Neutrophil (primary cell): ENCODE results near the gene GTF2A1L.

Source experiments
- H3K27ac ChIP-seq: fragments of 200-600 bp; sonication (generic); 2 replicates; pipeline ENCODE4 v1.5.1; 2016; ENCODE audit warnings: mild to moderate bottlenecking, moderate library complexity
- H3K27me3 ChIP-seq: fragments of 200-600 bp; sonication (generic); 2 replicates; pipeline ENCODE4 v1.6.0; 2016; ENCODE audit warnings: mild to moderate bottlenecking
- H3K36me3 ChIP-seq: fragments of 200-600 bp; sonication (generic); 2 replicates; pipeline ENCODE4 v1.5.1; 2017
- H3K4me1 ChIP-seq, 2 experiments: fragments of 200-600 bp in 1 of 2; sonication (generic) in 1 of 2; 1 replicate in 1 of 2; 2 replicates in 1 of 2; pipeline versions ENCODE4 v1.5.1 to v1.6.1; 2013 to 2016; ENCODE audit warnings: low read depth in 1 of 2, low read length in 1 of 2, mild to moderate bottlenecking in 1 of 2, moderate library complexity in 1 of 2; ENCODE audit not compliant: control insufficient read depth in 1 of 2, insufficient read depth in 1 of 2
- H3K4me3 ChIP-seq, 2 experiments: fragments of 200-600 bp in 1 of 2; sonication (generic) in 1 of 2; 1 replicate in 1 of 2; 2 replicates in 1 of 2; pipeline ENCODE4 v1.5.1; 2013 to 2016; ENCODE audit warnings: low read depth in 1 of 2, low read length in 1 of 2, mild to moderate bottlenecking in 1 of 2, moderate library complexity in 1 of 2
- H3K9me3 ChIP-seq: fragments of 200-600 bp; sonication (generic); 2 replicates; pipeline ENCODE4 v1.5.1; 2016
- TF ChIP-seq, protein P1 (sequence below): fragments of 200-600 bp; sonication (generic); IDR thresholded peaks from 2 replicates; pipeline ENCODE4 v1.5.1; 2016; ENCODE audit warnings: antibody characterized with exemption

The GTF2A1L gene

DNA sequence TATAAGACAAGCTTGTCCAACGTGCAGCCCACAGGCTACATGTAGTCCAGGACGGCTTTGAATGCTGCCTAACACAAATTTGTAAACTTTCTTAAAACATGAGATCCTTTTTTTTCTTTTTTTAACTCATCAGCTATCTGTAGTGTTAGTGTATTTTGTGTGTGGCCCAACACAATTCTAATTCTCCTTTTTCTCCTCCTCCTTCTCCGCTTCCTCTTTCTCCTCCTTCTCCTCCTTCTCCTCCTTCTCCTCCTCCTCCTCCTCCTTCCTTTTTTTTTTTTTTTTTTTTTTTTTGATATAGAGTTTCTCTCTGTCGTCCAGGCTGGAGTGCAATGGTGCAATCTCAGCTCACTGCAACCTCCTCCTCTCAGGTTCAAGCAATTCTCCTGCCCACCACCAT lies 39.3 kb upstream of the GTF2A1L start:
- TF ChIP-seq, protein P1, sequence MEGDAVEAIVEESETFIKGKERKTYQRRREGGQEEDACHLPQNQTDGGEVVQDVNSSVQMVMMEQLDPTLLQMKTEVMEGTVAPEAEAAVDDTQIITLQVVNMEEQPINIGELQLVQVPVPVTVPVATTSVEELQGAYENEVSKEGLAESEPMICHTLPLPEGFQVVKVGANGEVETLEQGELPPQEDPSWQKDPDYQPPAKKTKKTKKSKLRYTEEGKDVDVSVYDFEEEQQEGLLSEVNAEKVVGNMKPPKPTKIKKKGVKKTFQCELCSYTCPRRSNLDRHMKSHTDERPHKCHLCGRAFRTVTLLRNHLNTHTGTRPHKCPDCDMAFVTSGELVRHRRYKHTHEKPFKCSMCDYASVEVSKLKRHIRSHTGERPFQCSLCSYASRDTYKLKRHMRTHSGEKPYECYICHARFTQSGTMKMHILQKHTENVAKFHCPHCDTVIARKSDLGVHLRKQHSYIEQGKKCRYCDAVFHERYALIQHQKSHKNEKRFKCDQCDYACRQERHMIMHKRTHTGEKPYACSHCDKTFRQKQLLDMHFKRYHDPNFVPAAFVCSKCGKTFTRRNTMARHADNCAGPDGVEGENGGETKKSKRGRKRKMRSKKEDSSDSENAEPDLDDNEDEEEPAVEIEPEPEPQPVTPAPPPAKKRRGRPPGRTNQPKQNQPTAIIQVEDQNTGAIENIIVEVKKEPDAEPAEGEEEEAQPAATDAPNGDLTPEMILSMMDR: no peak

DNA sequence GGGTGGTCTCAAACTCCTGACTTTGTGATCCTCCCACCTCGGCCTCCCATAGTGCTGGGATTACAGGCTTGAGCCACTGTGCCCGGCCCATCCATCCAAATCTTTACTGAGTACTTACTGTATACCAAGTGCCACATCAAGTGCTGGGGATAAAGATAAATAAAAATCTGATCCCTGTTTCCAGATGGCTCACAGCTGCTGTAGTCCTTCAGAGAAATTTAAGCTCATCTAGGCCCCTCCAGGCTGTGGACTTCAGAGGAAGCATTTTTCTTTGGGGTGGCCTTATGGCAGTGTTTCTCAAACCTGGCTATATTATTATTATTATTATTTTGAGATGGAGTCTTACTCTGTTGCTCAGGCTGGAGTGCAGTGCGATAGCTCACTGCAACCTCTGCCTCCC lies 33.7 kb upstream of the GTF2A1L start:
- no peaks in the 10 kb centered on the region for H3K27me3 ChIP-seq
- H3K4me3 ChIP-seq: no peak overlapping the region
- TF ChIP-seq, protein P1: no peak

More for the DNA sequence above, 39.3 kb upstream of the GTF2A1L start:
- no peaks in the 10 kb centered on the region for H3K36me3 ChIP-seq
- H3K27me3 ChIP-seq: no peaks in the 10 kb centered on the region
- no peak overlapping the region for H3K4me3 ChIP-seq
- H3K9me3 ChIP-seq: no peaks in the 10 kb centered on the region
- H3K4me1 ChIP-seq: no peaks in the 10 kb centered on the region
- H3K27ac ChIP-seq: no peak overlapping the region

DNA sequence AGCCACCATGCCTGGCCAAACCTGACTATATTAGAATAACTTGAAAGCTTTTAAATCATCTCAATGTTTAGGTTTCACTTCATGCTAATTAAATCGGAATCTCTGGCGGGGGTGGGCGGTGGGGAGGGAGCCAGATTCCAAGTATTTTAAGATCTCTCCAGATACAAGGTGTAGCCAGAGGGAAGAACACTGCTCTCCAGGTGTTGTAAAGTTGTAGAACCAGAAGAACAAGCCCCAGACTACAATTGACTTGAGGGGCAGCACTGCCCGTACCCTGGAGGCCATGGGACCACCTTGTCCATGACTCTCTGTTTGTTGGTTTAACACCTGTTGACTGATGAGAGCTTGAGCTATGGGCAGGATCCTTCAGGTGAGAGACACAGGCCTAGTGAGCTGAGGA lies 33.1 kb upstream of the GTF2A1L start:
- Histone ChIP-seq H3K4me1 (peaks cover 0 to 5% of the 10 kb centered on the region in 2 experiments), H3K27me3 (no peaks in the 10 kb centered on the region), H3K4me3 (no peak overlapping the region), H3K9me3 (no peaks in the 10 kb centered on the region), H3K27ac (no peak overlapping the region), H3K36me3 (no peaks in the 10 kb centered on the region)
- TF ChIP-seq, protein P1: no peak

More for the DNA sequence above, 33.7 kb upstream of the GTF2A1L start:
- no peaks in the 10 kb centered on the region for H3K36me3 ChIP-seq
- H3K4me1 ChIP-seq: peaks cover 0 to 2% of the 10 kb centered on the region in 2 experiments
- no peaks in the 10 kb centered on the region for H3K9me3 ChIP-seq
- H3K27ac ChIP-seq: no peak overlapping the region

DNA sequence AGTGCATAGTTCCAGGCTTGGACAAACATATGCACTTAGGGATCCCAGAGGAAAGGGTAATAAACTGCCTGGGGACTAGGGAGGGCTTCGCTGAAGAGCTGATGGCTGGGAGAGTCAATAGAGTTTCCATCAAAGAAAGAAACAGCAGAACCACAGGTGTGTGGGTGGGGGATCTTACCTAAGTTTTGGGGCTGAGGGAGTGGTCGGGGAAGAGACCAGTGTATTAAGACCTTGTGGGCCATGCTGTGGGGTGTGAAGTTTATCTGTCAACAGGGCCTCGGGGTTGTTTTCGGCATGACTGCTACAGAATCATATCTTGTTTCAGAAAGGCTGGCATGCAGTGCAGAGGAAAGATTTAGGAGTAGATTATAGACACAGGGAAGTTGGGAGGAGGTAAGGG lies 31.2 kb upstream of the GTF2A1L start:
- Histone ChIP-seq H3K9me3 (no peaks in the 10 kb centered on the region), H3K36me3 (no peaks in the 10 kb centered on the region), H3K27me3 (no peaks in the 10 kb centered on the region), H3K27ac (no peak overlapping the region), H3K4me1 (peaks cover 0 to 5% of the 10 kb centered on the region in 2 experiments), H3K4me3 (no peak overlapping the region)
- TF ChIP-seq, protein P1: no peak

DNA sequence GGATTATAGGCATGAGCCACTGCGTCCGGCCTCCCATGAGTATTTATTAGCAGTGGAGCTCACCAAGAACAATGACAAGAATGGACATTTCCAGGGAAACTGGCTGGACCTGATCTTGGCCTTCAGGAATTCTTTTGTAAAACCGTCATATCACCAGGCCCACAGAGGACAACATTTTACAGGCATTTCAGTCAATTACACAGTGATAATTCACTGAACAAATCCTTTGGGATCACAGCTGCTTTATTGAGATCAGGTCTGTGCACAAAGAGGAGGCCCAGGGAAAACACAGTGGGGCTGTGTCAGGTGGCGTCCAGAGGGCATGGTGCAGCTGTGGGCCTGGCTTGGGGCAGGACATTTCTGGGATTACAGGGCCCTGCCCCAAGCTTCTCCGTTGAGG lies 30.1 kb upstream of the GTF2A1L start:
- Histone ChIP-seq H3K27ac (no peak overlapping the region), H3K4me1 (peaks cover 0 to 5% of the 10 kb centered on the region in 2 experiments), H3K27me3 (no peaks in the 10 kb centered on the region), H3K4me3 (no peak overlapping the region), H3K36me3 (no peaks in the 10 kb centered on the region), H3K9me3 (no peaks in the 10 kb centered on the region)
- TF ChIP-seq, protein P1: no peak

DNA sequence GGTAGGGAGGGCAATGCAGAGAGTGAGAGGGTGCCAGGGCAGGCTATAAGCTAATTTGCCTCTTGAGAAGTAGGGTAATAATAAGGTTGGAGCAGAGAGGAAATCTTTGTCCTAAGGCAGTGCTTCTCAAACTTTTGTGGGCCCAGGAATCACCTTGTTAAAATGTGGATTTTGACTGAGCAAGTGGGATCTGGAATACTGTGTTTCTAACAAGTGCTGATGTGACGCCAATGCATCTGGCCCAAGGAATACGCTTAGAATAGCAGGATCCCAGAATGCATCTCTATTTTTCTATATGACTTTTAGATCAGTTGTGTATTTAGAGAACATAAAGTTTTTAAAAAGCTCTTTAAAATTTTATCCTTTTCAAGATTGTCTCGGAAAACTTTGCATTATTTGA lies 29.7 kb upstream of the GTF2A1L start:
- no peaks in the 10 kb centered on the region for H3K9me3 ChIP-seq
- H3K36me3 ChIP-seq: no peaks in the 10 kb centered on the region
- peaks cover 0 to 5% of the 10 kb centered on the region in 2 experiments for H3K4me1 ChIP-seq
- H3K27ac ChIP-seq: no peak overlapping the region
- TF ChIP-seq, protein P1: no peak
- no peaks in the 10 kb centered on the region for H3K27me3 ChIP-seq
- no peak overlapping the region for H3K4me3 ChIP-seq
